ENCODE results near the gene MORC1.

The MORC1 gene

DNA sequence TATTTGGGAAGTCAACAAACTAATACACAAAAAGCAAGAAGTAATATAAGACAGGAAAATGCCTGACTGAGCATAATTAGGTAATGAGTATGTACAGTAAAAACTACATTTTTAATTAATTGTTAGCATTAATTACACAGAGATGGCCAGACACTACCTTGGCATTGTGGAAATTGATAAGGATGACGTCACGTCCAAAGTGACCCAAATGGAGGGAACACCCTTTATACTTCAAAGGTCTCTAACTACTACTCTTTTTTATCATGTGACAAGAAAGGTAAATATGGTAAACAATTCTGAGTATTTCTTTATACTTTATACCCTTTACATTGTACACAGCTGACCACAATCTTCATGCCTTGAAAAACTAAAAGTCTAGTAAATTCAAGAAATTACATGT lies 141.9 kb downstream of the MORC1 start:
- no peak overlapping the region for H2AFZ ChIP-seq (ENCODE audit: low read length)
- H3K4me1 ChIP-seq (ENCODE audit: insufficient read depth, low read length, poor library complexity, severe bottlenecking), result peaks cover 18% of the 10 kb centered on the region
- no peaks in the 10 kb centered on the region for H3K9me2 ChIP-seq (replicated peaks; ENCODE audit: low read depth, low read length)
- H3K27me3 ChIP-seq (ENCODE audit: insufficient read depth, low read length, poor library complexity, severe bottlenecking), result no peaks in the 10 kb centered on the region
- no peak overlapping the region for H3K4me2 ChIP-seq (ENCODE audit: low read depth, low read length, poor library complexity, severe bottlenecking)
- H3K9ac ChIP-seq (ENCODE audit: low read depth, low read length, poor library complexity, severe bottlenecking), result no peak overlapping the region
- H3K9me3 ChIP-seq (ENCODE audit: insufficient read depth, low read depth, low read length), result no peaks in the 10 kb centered on the region
- no peaks in the 10 kb centered on the region for H3K36me3 ChIP-seq (ENCODE audit: insufficient read depth, low read length)
- H3K4me3 ChIP-seq (ENCODE audit: low read length, poor library complexity, severe bottlenecking), result no peak overlapping the region
- H4K20me1 ChIP-seq (ENCODE audit: insufficient read depth, low read length, poor library complexity, severe bottlenecking), result no peaks in the 10 kb centered on the region
- no peaks in the 10 kb centered on the region for H3F3A ChIP-seq (ENCODE audit: low read depth)
- H3K79me2 ChIP-seq (ENCODE audit: insufficient read depth, low read length), result no peaks in the 10 kb centered on the region
- TF ChIP-seq EZH2phosphoT487 (IDR thresholded peaks at IDR 0.05; ENCODE audit: borderline replicate concordance), result no peak
- TF ChIP-seq, protein P1, sequence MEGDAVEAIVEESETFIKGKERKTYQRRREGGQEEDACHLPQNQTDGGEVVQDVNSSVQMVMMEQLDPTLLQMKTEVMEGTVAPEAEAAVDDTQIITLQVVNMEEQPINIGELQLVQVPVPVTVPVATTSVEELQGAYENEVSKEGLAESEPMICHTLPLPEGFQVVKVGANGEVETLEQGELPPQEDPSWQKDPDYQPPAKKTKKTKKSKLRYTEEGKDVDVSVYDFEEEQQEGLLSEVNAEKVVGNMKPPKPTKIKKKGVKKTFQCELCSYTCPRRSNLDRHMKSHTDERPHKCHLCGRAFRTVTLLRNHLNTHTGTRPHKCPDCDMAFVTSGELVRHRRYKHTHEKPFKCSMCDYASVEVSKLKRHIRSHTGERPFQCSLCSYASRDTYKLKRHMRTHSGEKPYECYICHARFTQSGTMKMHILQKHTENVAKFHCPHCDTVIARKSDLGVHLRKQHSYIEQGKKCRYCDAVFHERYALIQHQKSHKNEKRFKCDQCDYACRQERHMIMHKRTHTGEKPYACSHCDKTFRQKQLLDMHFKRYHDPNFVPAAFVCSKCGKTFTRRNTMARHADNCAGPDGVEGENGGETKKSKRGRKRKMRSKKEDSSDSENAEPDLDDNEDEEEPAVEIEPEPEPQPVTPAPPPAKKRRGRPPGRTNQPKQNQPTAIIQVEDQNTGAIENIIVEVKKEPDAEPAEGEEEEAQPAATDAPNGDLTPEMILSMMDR (conservative IDR thresholded peaks at IDR 0.05; ENCODE audit: low read length), result no peak

DNA sequence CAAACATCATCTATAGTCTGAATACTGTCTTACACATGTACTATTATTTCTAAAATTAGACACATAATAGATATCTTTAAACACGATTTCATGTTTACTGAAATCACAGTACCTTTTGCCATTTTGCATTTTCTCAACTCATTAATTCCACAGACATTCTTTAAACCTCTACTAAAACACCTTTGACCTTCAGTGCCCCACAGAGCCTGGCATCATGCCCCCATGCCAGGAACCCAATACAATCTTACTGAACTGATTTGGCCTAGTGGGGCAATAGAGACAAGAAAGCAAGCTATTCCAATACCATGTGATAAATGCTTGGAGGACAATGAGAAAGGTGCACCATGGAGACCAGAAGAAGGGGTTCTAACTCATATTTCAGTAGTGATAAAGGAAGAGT lies 144.9 kb downstream of the MORC1 start:
- Histone ChIP-seq H3F3A (ENCODE audit: low read depth) (no peaks in the 10 kb centered on the region), H3K9me3 (ENCODE audit: insufficient read depth, low read depth, low read length) (no peaks in the 10 kb centered on the region), H2AFZ (ENCODE audit: low read length) (no peak overlapping the region), H4K20me1 (ENCODE audit: insufficient read depth, low read length, poor library complexity, severe bottlenecking) (no peaks in the 10 kb centered on the region), H3K4me2 (ENCODE audit: low read depth, low read length, poor library complexity, severe bottlenecking) (no peak overlapping the region), H3K79me2 (ENCODE audit: insufficient read depth, low read length) (no peaks in the 10 kb centered on the region), H3K27me3 (ENCODE audit: insufficient read depth, low read length, poor library complexity, severe bottlenecking) (no peaks in the 10 kb centered on the region), H3K36me3 (ENCODE audit: insufficient read depth, low read length) (no peaks in the 10 kb centered on the region), H3K4me3 (ENCODE audit: low read length, poor library complexity, severe bottlenecking) (no peak overlapping the region), H3K9me2 (replicated peaks; ENCODE audit: low read depth, low read length) (no peaks in the 10 kb centered on the region), H3K9ac (ENCODE audit: low read depth, low read length, poor library complexity, severe bottlenecking) (no peak overlapping the region), H3K4me1 (ENCODE audit: insufficient read depth, low read length, poor library complexity, severe bottlenecking) (peaks cover 7% of the 10 kb centered on the region)
- no peak for TF ChIP-seq EZH2phosphoT487 (IDR thresholded peaks at IDR 0.05; ENCODE audit: borderline replicate concordance)
- TF ChIP-seq, protein P1 (conservative IDR thresholded peaks at IDR 0.05; ENCODE audit: low read length), result no peak

DNA sequence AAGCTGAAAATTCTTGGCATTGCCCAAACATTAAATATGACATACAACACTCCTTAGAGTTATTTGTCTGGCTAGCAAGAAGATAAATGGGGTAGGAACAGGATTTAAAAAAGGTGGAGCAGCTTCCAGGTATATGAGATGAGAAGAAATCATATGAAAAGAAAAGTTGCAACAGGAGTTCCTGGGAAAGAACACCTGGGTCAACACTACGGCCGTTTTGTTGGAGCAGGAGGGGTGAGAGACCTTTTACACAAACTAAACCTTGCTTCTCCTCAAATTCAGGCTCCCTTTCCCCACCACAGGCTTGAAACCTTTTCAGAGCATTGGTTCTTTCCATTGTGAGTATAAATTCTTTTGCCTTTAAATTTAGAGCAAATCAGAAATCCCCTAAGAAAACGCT lies 145.5 kb downstream of the MORC1 start:
- Histone ChIP-seq H2AFZ (ENCODE audit: low read length) (no peak overlapping the region), H3K9me2 (replicated peaks; ENCODE audit: low read depth, low read length) (no peaks in the 10 kb centered on the region), H3F3A (ENCODE audit: low read depth) (no peaks in the 10 kb centered on the region), H3K36me3 (ENCODE audit: insufficient read depth, low read length) (no peaks in the 10 kb centered on the region), H3K4me2 (ENCODE audit: low read depth, low read length, poor library complexity, severe bottlenecking) (no peak overlapping the region), H3K9ac (ENCODE audit: low read depth, low read length, poor library complexity, severe bottlenecking) (no peak overlapping the region), H3K79me2 (ENCODE audit: insufficient read depth, low read length) (no peaks in the 10 kb centered on the region), H3K4me3 (ENCODE audit: low read length, poor library complexity, severe bottlenecking) (no peak overlapping the region), H3K9me3 (ENCODE audit: insufficient read depth, low read depth, low read length) (no peaks in the 10 kb centered on the region), H4K20me1 (ENCODE audit: insufficient read depth, low read length, poor library complexity, severe bottlenecking) (no peaks in the 10 kb centered on the region), H3K27me3 (ENCODE audit: insufficient read depth, low read length, poor library complexity, severe bottlenecking) (no peaks in the 10 kb centered on the region), H3K4me1 (ENCODE audit: insufficient read depth, low read length, poor library complexity, severe bottlenecking) (peaks cover 7% of the 10 kb centered on the region)
- TF ChIP-seq EZH2phosphoT487 (IDR thresholded peaks at IDR 0.05; ENCODE audit: borderline replicate concordance), result no peak
- TF ChIP-seq, protein P1 (conservative IDR thresholded peaks at IDR 0.05; ENCODE audit: low read length), result no peak
